NB4 (cell line): ENCODE data around the gene NPHP4.

Source experiments
- DNase-seq: peaks from one replicate; pipeline ENCODE4 v3.0.0; 2010; ENCODE audit warnings: low read depth
- H3K4me3 ChIP-seq: one replicate; pipeline ENCODE4 v1.5.1; 2011; ENCODE audit warnings: mild to moderate bottlenecking, low read depth, low read length, moderate library complexity
- CTCF ChIP-seq: IDR thresholded peaks from one replicate; pipeline ENCODE4 v1.5.1; 2012; ENCODE audit warnings: low read depth, low read length
- MYC ChIP-seq: IDR thresholded peaks from 2 replicates; pipeline ENCODE4 v1.6.1; 2011; ENCODE audit warnings: low read depth, low read length
- POLR2A ChIP-seq: IDR thresholded peaks from 2 replicates; pipeline ENCODE4 v1.6.1; 2011; ENCODE audit warnings: mild to moderate bottlenecking; ENCODE audit not compliant: insufficient read length; ENCODE audit errors: extremely low read depth
- TF ChIP-seq, protein P1 (sequence below): IDR thresholded peaks from 2 replicates; pipeline ENCODE4 v1.6.1; 2011; ENCODE audit warnings: low read depth, low read length

The NPHP4 gene

DNA sequence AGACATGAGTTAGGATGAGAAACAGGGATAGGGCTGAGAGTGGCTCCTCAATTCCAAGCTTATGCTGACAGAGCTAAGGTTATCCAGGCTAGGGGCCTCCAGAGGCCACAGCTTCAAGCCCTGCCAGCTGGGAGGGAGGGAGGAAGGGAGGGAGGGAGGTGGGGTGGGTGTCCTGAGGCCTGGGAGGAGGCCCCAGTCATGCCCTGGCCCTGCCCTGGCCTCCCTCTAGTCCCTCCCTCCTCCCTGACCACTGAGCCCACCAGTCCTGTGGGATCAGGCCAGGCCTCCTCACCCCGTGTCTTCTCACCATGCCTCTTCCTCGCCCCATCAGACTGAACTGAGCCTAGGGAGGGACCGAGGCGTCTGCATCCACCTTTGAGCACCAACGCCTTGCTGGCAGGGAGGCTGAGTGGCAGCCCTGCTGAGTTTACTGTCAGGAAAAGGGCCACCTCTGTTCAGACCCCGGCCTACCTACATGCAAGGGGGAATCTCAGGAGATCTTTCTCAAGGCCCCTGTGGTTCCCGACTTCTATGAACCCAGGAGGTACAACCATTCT lies 116.1 kb downstream of the NPHP4 start:
- TF ChIP-seq POLR2A (no peak), CTCF (no peak), MYC (no peak)
- TF ChIP-seq, protein P1, sequence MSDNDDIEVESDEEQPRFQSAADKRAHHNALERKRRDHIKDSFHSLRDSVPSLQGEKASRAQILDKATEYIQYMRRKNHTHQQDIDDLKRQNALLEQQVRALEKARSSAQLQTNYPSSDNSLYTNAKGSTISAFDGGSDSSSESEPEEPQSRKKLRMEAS: no peak
- DNase-seq: no peak
- H3K4me3 ChIP-seq: no peak overlapping the region

DNA sequence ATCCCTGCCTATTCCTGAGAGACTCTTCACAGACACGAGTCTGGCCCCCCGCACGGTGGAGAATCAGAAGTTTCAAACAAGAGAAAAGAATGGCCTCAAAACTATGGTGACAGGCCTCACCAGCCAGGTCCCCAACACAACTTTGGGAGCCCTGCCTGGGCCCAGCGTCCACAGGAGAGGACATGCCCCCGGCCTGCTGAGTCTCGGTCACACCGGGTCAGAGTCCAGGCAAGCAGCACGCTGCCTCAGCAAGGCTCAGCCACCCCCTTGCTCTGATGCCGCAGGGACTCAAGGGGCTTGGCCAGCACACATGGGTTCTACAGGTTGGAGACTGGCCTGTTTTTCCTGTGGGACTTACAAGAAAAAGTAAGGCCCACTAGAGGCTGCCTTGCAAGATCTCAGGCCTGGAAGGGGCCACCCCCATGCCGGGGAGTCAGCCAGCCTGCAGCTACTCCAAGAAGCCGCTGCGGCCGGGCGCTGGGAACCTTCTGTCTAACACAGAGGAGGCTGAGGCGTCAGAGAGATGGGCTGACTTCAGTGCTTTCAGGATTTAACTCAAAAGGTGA lies 116.8 kb downstream of the NPHP4 start:
- DNase-seq: no peak
- H3K4me3 ChIP-seq: no peak overlapping the region
- TF ChIP-seq CTCF (no peak), MYC (no peak), POLR2A (no peak)
- TF ChIP-seq, protein P1: no peak

- TF ChIP-seq POLR2A (no peak), CTCF (no peak), MYC (no peak)
- TF ChIP-seq, protein P1: no peak
- DNase-seq: no peak
- H3K4me3 ChIP-seq: no peak overlapping the region
These were observed 117.7 kb downstream of the NPHP4 start for GRCh38 chr1:5874416-5875110.

DNA sequence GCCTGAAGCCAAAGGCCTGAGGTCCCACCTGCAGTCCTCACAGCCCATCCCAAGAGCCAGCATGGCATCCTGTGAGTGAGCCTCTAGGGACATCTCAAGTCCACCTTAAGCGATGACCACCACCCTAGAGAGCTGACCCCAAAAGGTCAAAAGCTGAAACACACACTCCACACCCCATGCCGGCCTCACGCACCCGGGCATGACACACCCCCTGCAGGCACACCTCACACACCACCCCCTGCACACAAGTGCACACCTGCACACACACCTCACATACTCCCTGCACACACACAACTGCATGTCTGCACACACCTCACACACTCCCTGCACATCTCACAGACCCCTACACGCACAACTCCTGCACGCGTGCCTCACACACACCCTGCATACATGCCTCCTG lies 118.7 kb downstream of the NPHP4 start:
- no peak overlapping the region for H3K4me3 ChIP-seq
- TF ChIP-seq, protein P1: no peak
- no peak for TF ChIP-seq CTCF
- TF ChIP-seq MYC: no peak
- no peak for TF ChIP-seq POLR2A
- no peak for DNase-seq

DNA sequence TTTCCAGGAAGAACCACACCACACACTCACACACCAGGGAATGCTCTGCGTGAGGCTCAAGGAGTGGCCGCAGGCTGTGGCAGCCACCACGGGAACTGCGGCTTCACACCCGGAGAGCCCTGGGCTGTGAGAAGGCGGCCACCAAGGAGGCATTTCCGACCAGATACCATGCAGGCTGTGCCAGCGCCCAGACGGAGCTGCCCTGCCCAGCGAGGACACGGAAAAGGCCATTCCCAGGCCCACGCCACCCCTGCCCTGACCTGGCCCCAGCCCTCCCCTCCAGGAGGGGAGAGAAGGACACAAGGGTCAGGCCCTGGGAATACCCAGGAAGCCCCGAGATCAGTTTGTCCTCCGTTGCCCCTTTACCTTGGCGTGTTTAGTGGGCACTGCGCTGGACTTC lies 119.3 kb downstream of the NPHP4 start:
- H3K4me3 ChIP-seq: no peak overlapping the region
- DNase-seq: no peak
- TF ChIP-seq POLR2A (no peak), MYC (no peak), CTCF (no peak)
- TF ChIP-seq, protein P1: no peak
